Posterior cingulate gyrus (tissue), 11 donors: ENCODE measurements around the gene RFX8.

ENCODE experiments used
- DNase-seq, 10 donors: peaks; one replicate each; pipeline versions ENCODE4 v3.0.0 to v3.0.0-alpha.2; 2020 to 2021; ENCODE audit warnings: mixed read lengths in 3 of 10
- intact Hi-C: fragments of 100-400 bp; cut with DNase I; formaldehyde crosslinking; loops from one replicate; pipeline ENCODE4 v1.15.1; 2023

The RFX8 gene

GRCh38 chr2:101418460-101419095, 56.3 kb downstream of the RFX8 start:
- DNase-seq: no peak
- intact Hi-C loops: loop anchor here (5.0 kb wide), 1 partner anchor 419 kb away; no protein-coding TSS in a partner anchor

- intact Hi-C loops: loop anchor here (5.0 kb wide), 1 partner anchor 421 kb away; no protein-coding TSS in a partner anchor
- no peak for DNase-seq
These were observed 58.3 kb downstream of the RFX8 start for GRCh38 chr2:101416609-101417008.

- DNase-seq: no peak
- intact Hi-C loops: loop anchor here (5.0 kb wide), 1 partner anchor 421 kb away; no protein-coding TSS in a partner anchor
These were observed 59.0 kb downstream of the RFX8 start for GRCh38 chr2:101415884-101416283.

GRCh38 chr2:101415220-101415619, 59.7 kb downstream of the RFX8 start:
- DNase-seq: no peak
- intact Hi-C loops: loop anchor here (5.0 kb wide), 1 partner anchor 422 kb away; no protein-coding TSS in a partner anchor

GRCh38 chr2:101412092-101412694, 62.7 kb downstream of the RFX8 start:
- intact Hi-C loops: no loop called here
- no peak for DNase-seq

GRCh38 chr2:101410746-101411145, 64.2 kb downstream of the RFX8 start:
- DNase-seq: no peak
- intact Hi-C loops: no loop called here

GRCh38 chr2:101410114-101410513, 64.8 kb downstream of the RFX8 start:
- intact Hi-C loops: no loop called here
- no peak for DNase-seq

- no peak for DNase-seq
- intact Hi-C loops: no loop called here
These were observed 65.2 kb downstream of the RFX8 start for GRCh38 chr2:101409699-101410098.

GRCh38 chr2:101408925-101409324, 66.0 kb downstream of the RFX8 start:
- no peak for DNase-seq
- intact Hi-C loops: no loop called here

GRCh38 chr2:101405351-101405899, 69.5 kb downstream of the RFX8 start:
- no peak for DNase-seq
- intact Hi-C loops: no loop called here

- DNase-seq: no peak
- intact Hi-C loops: no loop called here
These were observed 71.2 kb downstream of the RFX8 start for GRCh38 chr2:101403745-101404144.

- intact Hi-C loops: no loop called here
These were observed 72.3 kb downstream of the RFX8 start for GRCh38 chr2:101402630-101403029.

GRCh38 chr2:101401906-101402305, 73.0 kb downstream of the RFX8 start:
- DNase-seq: no peak
- intact Hi-C loops: no loop called here

More at GRCh38 chr2:101402630-101403029, 72.3 kb downstream of the RFX8 start:
- no peak for DNase-seq

- DNase-seq: no peak
- intact Hi-C loops: no loop called here
These were observed 73.6 kb downstream of the RFX8 start for GRCh38 chr2:101401326-101401665.

GRCh38 chr2:101400506-101401325, 74.2 kb downstream of the RFX8 start:
- intact Hi-C loops: no loop called here
- DNase-seq: no peak

- intact Hi-C loops: no loop called here
- DNase-seq: no peak
These were observed 74.9 kb downstream of the RFX8 start for GRCh38 chr2:101400048-101400447.

GRCh38 chr2:101399021-101399799, 75.7 kb downstream of the RFX8 start:
- intact Hi-C loops: no loop called here
- DNase-seq: peak in 4 of 10 donors; percentile 32 to 90 (median 35)

GRCh38 chr2:101398116-101398821, 76.6 kb downstream of the RFX8 start:
- DNase-seq: peak in 4 of 10 donors; percentile 22 to 85 (median 56)
- intact Hi-C loops: no loop called here

GRCh38 chr2:101396316-101396717, 78.6 kb downstream of the RFX8 start:
- DNase-seq: no peak
- intact Hi-C loops: no loop called here
